CD4-positive, alpha-beta memory T cell (primary cell): ENCODE results near the gene HMGCS1. TPM values are rescaled to one million over a fixed set of nuclear protein-coding genes. Genes with fewer than 3 reads are reported as not detected.
"Not testable (repeated sequence)": the region's sequence is repeated elsewhere in the genome, so short reads cannot be mapped to it uniquely, and the experiment has no call there.

ENCODE experiments used
- CTCF ChIA-PET: fragments of 350-600 bp; sonication (Branson Sonifier 250); formaldehyde crosslinking; loops from one replicate; lab custom pipeline; 2021; ENCODE audit warnings: inconsistent platforms; ENCODE audit not compliant: partially characterized antibody; lab: Charles Lee
- POLR2A ChIA-PET: fragments of 350-600 bp; sonication (Branson Sonifier 250); formaldehyde crosslinking; loops from one replicate; lab custom pipeline; 2021; ENCODE audit not compliant: partially characterized antibody; lab: Charles Lee
- DNase-seq, 5 donors: peaks; one replicate each; pipeline versions ENCODE4 v3.0.0 to v3.0.0-alpha.2; 2020 to 2022; ENCODE audit warnings: mixed read lengths in 1 of 5
- H3K27ac ChIP-seq: one replicate; pipeline ENCODE4 v1.7.0; 2013; ENCODE audit warnings: low read depth, low read length
- H3K27me3 ChIP-seq: 2 replicates; pipeline ENCODE4 v1.7.0; 2013; ENCODE audit warnings: mild to moderate bottlenecking, low read length, moderate library complexity; ENCODE audit not compliant: insufficient read depth
- H3K36me3 ChIP-seq: 2 replicates; pipeline ENCODE4 v1.7.0; 2013; ENCODE audit warnings: mild to moderate bottlenecking, low read length, moderate library complexity; ENCODE audit not compliant: insufficient read depth
- H3K4me1 ChIP-seq: 2 replicates; pipeline ENCODE4 v1.7.0; 2013; ENCODE audit warnings: mild to moderate bottlenecking, low read length, moderate library complexity; ENCODE audit not compliant: insufficient read depth
- H3K4me3 ChIP-seq, 2 donors: one replicate each; pipeline ENCODE4 v1.7.0; 2013; ENCODE audit warnings: low read length in 2 of 2, mild to moderate bottlenecking in 1 of 2
- H3K9me3 ChIP-seq, 2 donors: one replicate each; pipeline ENCODE4 v1.7.0; 2013; ENCODE audit warnings: low read length in 2 of 2, control low read depth in 1 of 2; ENCODE audit not compliant: control insufficient read depth in 1 of 2
- H3K27ac Mint-ChIP-seq, 7 donors: one replicate each; pipeline ENCODE4 v1.8.0; 2020 to 2021; ENCODE audit warnings: mixed read lengths in 7 of 7, mild to moderate bottlenecking in 6 of 7, inconsistent platforms in 3 of 7, moderate library complexity in 3 of 7
- H3K27me3 Mint-ChIP-seq, 2 donors: one replicate each; pipeline ENCODE4 v1.8.0; 2020 to 2021; ENCODE audit warnings: mixed read lengths in 2 of 2
- H3K36me3 Mint-ChIP-seq, 2 donors: one replicate each; pipeline ENCODE4 v1.8.0; 2020 to 2021; ENCODE audit warnings: mixed read lengths in 2 of 2, inconsistent platforms in 1 of 2, mild to moderate bottlenecking in 1 of 2
- H3K4me1 Mint-ChIP-seq, 4 donors: one replicate each; pipeline ENCODE4 v1.8.0; 2020 to 2021; ENCODE audit warnings: mixed read lengths in 4 of 4, mild to moderate bottlenecking in 1 of 4
- H3K4me3 Mint-ChIP-seq, 8 donors: one replicate each; pipeline ENCODE4 v1.8.0; 2020 to 2021; ENCODE audit warnings: mixed read lengths in 8 of 8, mild to moderate bottlenecking in 7 of 8, moderate library complexity in 6 of 8, inconsistent platforms in 3 of 8
- H3K9me3 Mint-ChIP-seq, 8 donors: one replicate each; pipeline ENCODE4 v1.8.0; 2020 to 2021; ENCODE audit warnings: mixed read lengths in 8 of 8, mild to moderate bottlenecking in 5 of 8, inconsistent platforms in 3 of 8, moderate library complexity in 1 of 8
- intact Hi-C: fragments of 100-400 bp; cut with micrococcal nuclease; formaldehyde crosslinking; loops from one replicate; pipeline ENCODE4 v1.15.1; 2023
- polyA plus RNA-seq, 2 donors: library from polyadenylated mRNA; unstranded; fragments of 300-500 nt; fragmentation: Illumina TruSeq; gene quantifications; one replicate each; pipeline ENCODE4 v1.2.3, GENCODE V29; 2021
- total RNA-seq, 2 experiments: library from RNA; stranded (reverse); gene quantifications; one replicate each; pipeline ENCODE4 v1.2.3, GENCODE V29; 2021

The HMGCS1 gene
- total and polyA plus RNA-seq, 4 experiments from 2014 or later = 3.3 to 35.7 (median 17.3) TPM

- Mint-ChIP-seq H3K4me1 (peaks cover 19 to 46% (median 31%) of the 10 kb centered on the region in 4 donors), H3K27ac (peak overlapping the region in 2 of 7 donors; percentile 57 to 70)
- intact Hi-C loops = loop anchor here (1.0 kb wide), 2 partner anchors 233 to 398 kb away; no protein-coding TSS in a partner anchor
- DNase-seq, H3K9me3 ChIP-seq, POLR2A ChIA-PET, H3K4me3 Mint-ChIP-seq, H3K36me3 ChIP-seq, H3K36me3 Mint-ChIP-seq, H3K27ac ChIP-seq, H3K27me3 Mint-ChIP-seq, H3K27me3 ChIP-seq, H3K9me3 Mint-ChIP-seq, H3K4me3 ChIP-seq: not testable (repeated sequence)
- CTCF ChIA-PET = interaction anchor here (1.0 to 1.5 kb wide), 5 partner anchors 13 to 235 kb away, joined by 3 to 12 read pairs (median 4); partner anchors contain the start of gene TMEM267
- peaks cover 14% of the 10 kb centered on the region for H3K4me1 ChIP-seq
Observed at GRCh38 chr5:43306954-43307353, 6.3 kb downstream of the HMGCS1 start.

DNA sequence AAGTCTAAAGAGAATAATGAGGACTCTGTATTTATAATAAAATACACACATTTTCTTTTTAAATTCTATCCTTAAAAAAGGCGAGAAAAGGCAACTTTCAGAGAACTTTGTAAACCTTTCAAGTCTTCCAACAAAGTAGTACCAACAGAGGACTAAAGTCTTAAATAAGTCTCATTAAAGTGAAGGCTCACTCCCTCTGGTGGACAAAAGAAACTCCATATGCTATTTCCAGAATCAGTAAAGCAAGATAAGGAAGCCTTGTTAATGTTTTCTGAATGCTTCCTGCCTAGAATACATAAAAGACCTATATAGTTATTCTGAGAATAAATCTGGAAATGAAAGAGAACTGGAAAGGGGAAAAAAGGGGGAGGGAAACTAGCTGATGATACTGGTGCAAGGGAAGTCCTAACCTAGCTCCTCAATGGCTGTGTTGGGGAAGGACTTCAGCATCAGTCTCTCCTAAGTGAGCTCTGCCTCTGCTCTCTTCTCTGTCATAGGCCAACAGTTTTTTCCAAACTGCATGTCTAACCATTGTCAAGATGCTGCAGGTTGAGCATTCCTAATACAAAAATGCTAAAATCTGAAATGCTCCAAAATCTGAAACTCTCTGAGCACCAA, 7.2 kb downstream of the HMGCS1 start:
- peaks cover 0 to 10% of the 10 kb centered on the region in 2 donors for H3K36me3 Mint-ChIP-seq
- intact Hi-C loops = loop anchor here (1.0 kb wide), 2 partner anchors 232 to 397 kb away; no protein-coding TSS in a partner anchor
- H3K27me3 Mint-ChIP-seq = no peaks in the 10 kb centered on the region
- CTCF ChIA-PET = interaction anchor here (0.6 to 2.3 kb wide), 13 partner anchors 12 to 400 kb away, joined by 3 to 14 read pairs (median 3); partner anchors contain the start of gene TMEM267
- Histone ChIP-seq H3K27me3 (no peaks in the 10 kb centered on the region), H3K9me3 (no peaks in the 10 kb centered on the region), H3K4me1 (peaks cover 7% of the 10 kb centered on the region), H3K36me3 (no peaks in the 10 kb centered on the region), H3K4me3 (no peak overlapping the region), H3K27ac (no peak overlapping the region)
- POLR2A ChIA-PET = interaction anchor here (0.6 to 1.8 kb wide), 4 partner anchors 8 to 270 kb away, joined by 3 to 7 read pairs (median 3); partner anchors contain the start of genes TMEM267 and ZNF131
- peak; percentile 37 to 52 (median 46) for DNase-seq
- H3K9me3 Mint-ChIP-seq = no peaks in the 10 kb centered on the region
- no peak overlapping the region for H3K4me3 Mint-ChIP-seq
- H3K27ac Mint-ChIP-seq = peak overlapping the region in 4 of 7 donors; percentile 15 to 78 (median 46)
- H3K4me1 Mint-ChIP-seq = peaks cover 21 to 48% (median 33%) of the 10 kb centered on the region in 4 donors

DNA sequence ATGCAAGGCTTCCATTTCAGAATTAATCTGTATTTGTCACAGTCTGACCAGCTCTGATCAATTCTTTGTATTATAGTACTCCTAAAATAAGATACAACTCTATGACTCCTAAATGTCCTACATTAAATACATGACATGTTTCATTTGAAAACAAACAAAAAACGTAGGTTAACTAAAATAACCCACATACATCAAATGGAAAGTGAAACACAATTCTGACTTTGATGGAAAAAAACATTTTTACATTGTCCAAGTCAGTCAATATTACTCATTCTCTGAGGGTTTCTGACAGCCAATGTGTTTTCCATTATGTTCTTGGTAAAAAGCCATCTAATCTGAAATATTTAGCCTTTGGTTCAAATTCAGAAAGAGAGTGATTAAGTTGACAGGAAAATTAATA, 8.7 kb downstream of the HMGCS1 start:
- Histone ChIP-seq H3K9me3 (no peaks in the 10 kb centered on the region), H3K36me3 (no peaks in the 10 kb centered on the region), H3K4me3 (no peak overlapping the region), H3K27ac (no peak overlapping the region), H3K27me3 (no peaks in the 10 kb centered on the region), H3K4me1 (peaks cover 7% of the 10 kb centered on the region)
- H3K27ac Mint-ChIP-seq = peak overlapping the region in 1 of 7 donors; percentile 13
- DNase-seq = peak in 1 of 5 donors; percentile 17
- ChIA-PET POLR2A (interaction anchor here (0.7 to 1.3 kb wide), 3 partner anchors 8 to 59 kb away, joined by 3 to 5 read pairs (median 3); partner anchors contain the start of gene HMGCS1), CTCF (interaction anchor here (0.7 to 2.3 kb wide), 6 partner anchors 9 to 396 kb away, joined by 3 to 14 read pairs (median 3); partner anchors contain the start of gene HMGCS1)
- H3K4me1 Mint-ChIP-seq = peaks cover 20 to 46% (median 36%) of the 10 kb centered on the region in 4 donors
- intact Hi-C loops = no loop called here
- H3K9me3 Mint-ChIP-seq = peaks cover 0 to 2% (median 0%) of the 10 kb centered on the region in 8 donors
- peaks cover 2 to 13% of the 10 kb centered on the region in 2 donors for H3K36me3 Mint-ChIP-seq
- H3K4me3 Mint-ChIP-seq = peak overlapping the region in 3 of 8 donors; percentile 6 to 39 (median 12)
- H3K27me3 Mint-ChIP-seq = no peaks in the 10 kb centered on the region

GRCh38 chr5:43303242-43303641, 10.0 kb downstream of the HMGCS1 start:
- H3K9me3 ChIP-seq = no peaks in the 10 kb centered on the region
- intact Hi-C loops = no loop called here
- H3K27ac ChIP-seq = no peak overlapping the region
- H3K27me3 Mint-ChIP-seq = no peaks in the 10 kb centered on the region
- peak overlapping the region in 2 of 7 donors; percentile 25 to 37 for H3K27ac Mint-ChIP-seq
- no peak overlapping the region for H3K4me3 ChIP-seq
- peaks cover 7% of the 10 kb centered on the region for H3K4me1 ChIP-seq
- peaks cover 20 to 44% (median 35%) of the 10 kb centered on the region in 4 donors for H3K4me1 Mint-ChIP-seq
- CTCF ChIA-PET = interaction anchor here (1.3 to 2.7 kb wide), 2 partner anchors 9 to 394 kb away, joined by 3 to 8 read pairs; no protein-coding TSS in a partner anchor
- H3K36me3 Mint-ChIP-seq = peaks cover 8 to 20% of the 10 kb centered on the region in 2 donors
- H3K27me3 ChIP-seq = no peaks in the 10 kb centered on the region
- H3K36me3 ChIP-seq = peaks cover 5% of the 10 kb centered on the region
- peaks cover 0 to 2% (median 0%) of the 10 kb centered on the region in 8 donors for H3K9me3 Mint-ChIP-seq
- DNase-seq = no peak
- POLR2A ChIA-PET = interaction anchor here (1.3 kb wide), 1 partner anchor 10 kb away, joined by 5 read pairs; the partner anchor contains the start of gene HMGCS1
- no peak overlapping the region for H3K4me3 Mint-ChIP-seq

GRCh38 chr5:43302481-43302880, 10.7 kb downstream of the HMGCS1 start:
- peaks cover 14 to 25% of the 10 kb centered on the region in 2 donors for H3K36me3 Mint-ChIP-seq
- H3K4me3 Mint-ChIP-seq = no peak overlapping the region
- Histone ChIP-seq H3K4me3 (no peak overlapping the region), H3K4me1 (peaks cover 7% of the 10 kb centered on the region), H3K36me3 (peaks cover 9% of the 10 kb centered on the region), H3K27me3 (no peaks in the 10 kb centered on the region), H3K27ac (no peak overlapping the region), H3K9me3 (no peaks in the 10 kb centered on the region)
- peaks cover 0 to 2% (median 0%) of the 10 kb centered on the region in 8 donors for H3K9me3 Mint-ChIP-seq
- H3K27me3 Mint-ChIP-seq = no peaks in the 10 kb centered on the region
- H3K4me1 Mint-ChIP-seq = peaks cover 20 to 44% (median 34%) of the 10 kb centered on the region in 4 donors
- intact Hi-C loops = no loop called here
- DNase-seq = no peak
- POLR2A ChIA-PET = no interaction called here
- H3K27ac Mint-ChIP-seq = no peak overlapping the region
- CTCF ChIA-PET = interaction anchor here (2.7 kb wide), 1 partner anchor 10 kb away, joined by 8 read pairs; no protein-coding TSS in a partner anchor

- no peak overlapping the region for H3K4me3 Mint-ChIP-seq
- peaks cover 0 to 2% (median 0%) of the 10 kb centered on the region in 8 donors for H3K9me3 Mint-ChIP-seq
- H3K4me1 Mint-ChIP-seq = peaks cover 20 to 44% (median 34%) of the 10 kb centered on the region in 4 donors
- peaks cover 7% of the 10 kb centered on the region for H3K4me1 ChIP-seq
- peaks cover 21 to 33% of the 10 kb centered on the region in 2 donors for H3K36me3 Mint-ChIP-seq
- no peak for DNase-seq
- POLR2A ChIA-PET = no interaction called here
- no peaks in the 10 kb centered on the region for H3K27me3 Mint-ChIP-seq
- H3K4me3 ChIP-seq = no peak overlapping the region
- no peak overlapping the region for H3K27ac ChIP-seq
- intact Hi-C loops = no loop called here
- CTCF ChIA-PET = interaction anchor here (1.2 to 2.7 kb wide), 2 partner anchors 11 to 194 kb away, joined by 3 to 8 read pairs; no protein-coding TSS in a partner anchor
- no peaks in the 10 kb centered on the region for H3K27me3 ChIP-seq
- no peaks in the 10 kb centered on the region for H3K9me3 ChIP-seq
- H3K27ac Mint-ChIP-seq = peak overlapping the region in 1 of 7 donors; percentile 65
- peaks cover 17% of the 10 kb centered on the region for H3K36me3 ChIP-seq
Observed at GRCh38 chr5:43301653-43302091, 11.5 kb downstream of the HMGCS1 start.
